Measurements from ENCODE around the gene SPAG17.

Gene SPAG17

GRCh38 chr1:118018060-118018459 lies 167.0 kb downstream of the SPAG17 start:
- DNase-seq (ENCODE audit: low read depth) = no peak
- H3K4me3 ChIP-seq (replicated peaks; ENCODE audit: low read depth, low read length) = no peak overlapping the region
- TF ChIP-seq CTCF (IDR thresholded peaks at IDR 0.05; ENCODE audit: low read length, missing control alignments) = no peak

- no peak for TF ChIP-seq CTCF (IDR thresholded peaks at IDR 0.05; ENCODE audit: low read length, missing control alignments)
- H3K4me3 ChIP-seq (replicated peaks; ENCODE audit: low read depth, low read length) = no peak overlapping the region
- no peak for DNase-seq (ENCODE audit: low read depth)
Observed at GRCh38 chr1:118013938-118014337, 171.1 kb downstream of the SPAG17 start.

GRCh38 chr1:118013336-118013735 lies 171.7 kb downstream of the SPAG17 start:
- DNase-seq (ENCODE audit: low read depth) = no peak
- TF ChIP-seq CTCF (IDR thresholded peaks at IDR 0.05; ENCODE audit: low read length, missing control alignments) = no peak
- H3K4me3 ChIP-seq (replicated peaks; ENCODE audit: low read depth, low read length) = no peak overlapping the region

GRCh38 chr1:118012515-118013124 lies 172.4 kb downstream of the SPAG17 start:
- TF ChIP-seq CTCF (IDR thresholded peaks at IDR 0.05; ENCODE audit: low read length, missing control alignments) = no peak
- no peak for DNase-seq (ENCODE audit: low read depth)
- H3K4me3 ChIP-seq (replicated peaks; ENCODE audit: low read depth, low read length) = no peak overlapping the region

GRCh38 chr1:118008011-118008410 lies 177.0 kb downstream of the SPAG17 start:
- no peak for DNase-seq (ENCODE audit: low read depth)
- no peak overlapping the region for H3K4me3 ChIP-seq (replicated peaks; ENCODE audit: low read depth, low read length)
- no peak for TF ChIP-seq CTCF (IDR thresholded peaks at IDR 0.05; ENCODE audit: low read length, missing control alignments)

GRCh38 chr1:118007391-118007790 lies 177.6 kb downstream of the SPAG17 start:
- no peak for DNase-seq (ENCODE audit: low read depth)
- TF ChIP-seq CTCF (IDR thresholded peaks at IDR 0.05; ENCODE audit: low read length, missing control alignments) = no peak
- H3K4me3 ChIP-seq (replicated peaks; ENCODE audit: low read depth, low read length) = no peak overlapping the region

GRCh38 chr1:118004312-118004711 lies 180.7 kb downstream of the SPAG17 start:
- H3K4me3 ChIP-seq (replicated peaks; ENCODE audit: low read depth, low read length) = no peak overlapping the region
- no peak for TF ChIP-seq CTCF (IDR thresholded peaks at IDR 0.05; ENCODE audit: low read length, missing control alignments)
- no peak for DNase-seq (ENCODE audit: low read depth)

All from fibroblast of pulmonary artery (primary cell).